ENCODE data around the gene LZTS3.
"Not testable (repeated sequence)": the region's sequence is repeated elsewhere in the genome, so short reads cannot be mapped to it uniquely, and the experiment has no call there.

The LZTS3 gene

DNA sequence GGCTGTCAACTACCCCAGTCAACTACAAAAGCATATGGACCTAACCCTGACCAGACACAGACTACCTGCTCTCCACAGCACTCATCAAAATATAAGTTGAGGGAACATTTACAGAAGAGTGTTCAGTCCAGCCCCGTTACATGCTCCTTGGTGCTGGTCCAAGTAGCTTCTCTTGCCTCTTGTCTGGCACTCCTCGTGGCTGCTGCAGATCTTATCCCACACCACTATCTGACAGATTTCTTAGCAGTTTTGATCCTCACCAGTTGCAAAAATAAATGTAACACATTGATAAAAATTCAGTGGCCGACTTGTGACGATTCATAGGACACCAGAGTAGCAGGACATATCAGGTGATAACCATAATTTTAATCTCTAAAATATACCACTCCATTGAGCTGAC is 44.3 kb downstream of the LZTS3 start:
- H3K4me3 ChIP-seq (ENCODE audit: low read depth, low read length) = no peak overlapping the region
- TF ChIP-seq, protein P1, sequence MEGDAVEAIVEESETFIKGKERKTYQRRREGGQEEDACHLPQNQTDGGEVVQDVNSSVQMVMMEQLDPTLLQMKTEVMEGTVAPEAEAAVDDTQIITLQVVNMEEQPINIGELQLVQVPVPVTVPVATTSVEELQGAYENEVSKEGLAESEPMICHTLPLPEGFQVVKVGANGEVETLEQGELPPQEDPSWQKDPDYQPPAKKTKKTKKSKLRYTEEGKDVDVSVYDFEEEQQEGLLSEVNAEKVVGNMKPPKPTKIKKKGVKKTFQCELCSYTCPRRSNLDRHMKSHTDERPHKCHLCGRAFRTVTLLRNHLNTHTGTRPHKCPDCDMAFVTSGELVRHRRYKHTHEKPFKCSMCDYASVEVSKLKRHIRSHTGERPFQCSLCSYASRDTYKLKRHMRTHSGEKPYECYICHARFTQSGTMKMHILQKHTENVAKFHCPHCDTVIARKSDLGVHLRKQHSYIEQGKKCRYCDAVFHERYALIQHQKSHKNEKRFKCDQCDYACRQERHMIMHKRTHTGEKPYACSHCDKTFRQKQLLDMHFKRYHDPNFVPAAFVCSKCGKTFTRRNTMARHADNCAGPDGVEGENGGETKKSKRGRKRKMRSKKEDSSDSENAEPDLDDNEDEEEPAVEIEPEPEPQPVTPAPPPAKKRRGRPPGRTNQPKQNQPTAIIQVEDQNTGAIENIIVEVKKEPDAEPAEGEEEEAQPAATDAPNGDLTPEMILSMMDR (IDR thresholded peaks at IDR 0.05; ENCODE audit: control insufficient read depth, extremely low read depth, insufficient read depth) = no peak

DNA sequence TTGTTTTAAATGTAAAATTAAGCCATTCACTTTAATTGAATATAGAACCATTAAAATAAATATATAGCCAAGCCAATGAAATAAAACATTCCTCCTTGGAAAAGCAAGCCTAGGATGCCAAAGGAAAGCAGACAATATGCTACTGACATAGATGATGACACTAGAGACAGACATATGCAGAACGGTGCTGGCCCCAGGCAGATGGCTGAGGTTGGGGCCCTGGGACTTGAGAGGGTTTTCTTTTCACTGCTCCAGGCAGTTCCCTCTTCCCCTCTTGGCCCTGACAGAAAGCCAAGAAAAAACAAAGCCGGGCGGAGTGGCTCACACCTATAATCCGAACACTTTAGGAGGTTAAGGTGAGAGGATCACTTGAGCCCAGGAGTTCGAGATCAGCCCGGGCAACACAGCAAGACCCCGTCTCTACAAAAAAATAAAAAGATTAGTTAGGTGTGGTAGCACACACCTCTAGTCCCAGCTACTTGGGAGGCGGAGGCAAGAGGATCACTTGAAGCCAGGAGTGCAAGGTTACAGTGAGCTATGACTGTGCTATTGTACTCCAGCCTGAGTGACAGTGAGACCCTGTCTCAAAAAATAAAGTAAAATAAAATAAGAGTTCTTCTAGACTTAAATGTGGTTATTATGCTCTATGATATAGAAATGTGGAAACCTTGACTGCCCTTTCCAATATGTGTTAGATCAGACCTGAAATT is 44.9 kb downstream of the LZTS3 start:
- no peak for DNase-seq (ENCODE audit: low read depth)
- TF ChIP-seq, protein P1 (IDR thresholded peaks at IDR 0.05; ENCODE audit: control insufficient read depth, extremely low read depth, insufficient read depth) = no peak
- no peak overlapping the region for H3K4me3 ChIP-seq (ENCODE audit: low read depth, low read length)

More for the DNA sequence above, 44.3 kb downstream of the LZTS3 start:
- no peak for DNase-seq (ENCODE audit: low read depth)

DNA sequence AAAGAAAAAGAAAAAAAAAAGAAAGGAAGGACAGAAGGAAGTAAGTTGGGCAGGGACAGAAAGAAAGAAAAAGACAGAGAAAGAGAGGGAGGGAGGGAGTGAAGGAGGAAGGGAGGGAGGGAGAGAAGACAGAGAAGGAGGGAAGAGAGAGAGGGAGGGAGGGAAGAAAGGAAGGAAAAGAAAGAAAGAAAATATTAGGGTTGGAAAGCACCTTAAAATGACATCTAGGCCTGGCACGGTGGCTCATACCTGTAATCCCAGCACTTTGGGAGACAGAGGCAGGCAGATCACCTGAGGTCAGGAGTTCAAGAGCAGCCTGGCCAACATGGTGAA is 46.9 kb downstream of the LZTS3 start:
- DNase-seq (ENCODE audit: low read depth) = no peak
- TF ChIP-seq, protein P1 (IDR thresholded peaks at IDR 0.05; ENCODE audit: control insufficient read depth, extremely low read depth, insufficient read depth) = no peak
- no peak overlapping the region for H3K4me3 ChIP-seq (ENCODE audit: low read depth, low read length)

DNA sequence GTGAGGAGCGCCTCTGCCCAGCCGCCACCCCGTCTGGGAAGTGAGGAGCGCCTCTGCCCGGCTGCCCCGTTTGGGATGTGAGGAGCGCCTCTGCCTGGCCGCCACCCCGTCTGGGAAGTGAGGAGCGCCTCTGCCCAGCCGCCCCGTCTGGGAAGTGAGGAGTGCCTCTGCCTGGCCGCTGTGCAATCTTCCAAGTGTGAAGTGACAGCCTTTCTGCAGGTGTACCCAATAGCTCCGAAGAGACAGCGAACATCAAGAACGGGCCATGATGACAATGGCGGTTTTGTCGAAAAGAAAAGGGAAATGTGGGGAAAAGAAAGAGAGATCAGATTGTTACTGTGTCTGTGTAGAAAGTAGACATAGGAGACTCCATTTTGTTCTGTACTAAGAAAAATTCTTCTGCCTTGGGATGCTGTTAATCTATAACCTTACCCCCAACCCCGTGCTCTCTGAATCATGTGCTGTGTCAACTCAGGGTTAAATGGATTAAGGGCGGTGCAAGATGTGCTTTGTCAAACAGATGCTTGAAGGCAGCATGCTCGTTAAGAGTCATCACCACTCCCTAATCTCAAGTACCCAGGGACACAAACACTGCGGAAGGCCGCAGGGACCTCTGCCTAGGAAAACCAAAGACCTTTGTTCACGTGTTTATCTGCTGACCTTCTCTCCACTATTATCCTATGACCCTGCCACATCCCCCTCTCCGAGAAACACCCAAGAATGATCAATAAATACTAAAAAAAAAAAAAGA is 47.4 kb downstream of the LZTS3 start:
- H3K4me3 ChIP-seq (ENCODE audit: low read depth, low read length); DNase-seq (ENCODE audit: low read depth): not testable (repeated sequence)

DNA sequence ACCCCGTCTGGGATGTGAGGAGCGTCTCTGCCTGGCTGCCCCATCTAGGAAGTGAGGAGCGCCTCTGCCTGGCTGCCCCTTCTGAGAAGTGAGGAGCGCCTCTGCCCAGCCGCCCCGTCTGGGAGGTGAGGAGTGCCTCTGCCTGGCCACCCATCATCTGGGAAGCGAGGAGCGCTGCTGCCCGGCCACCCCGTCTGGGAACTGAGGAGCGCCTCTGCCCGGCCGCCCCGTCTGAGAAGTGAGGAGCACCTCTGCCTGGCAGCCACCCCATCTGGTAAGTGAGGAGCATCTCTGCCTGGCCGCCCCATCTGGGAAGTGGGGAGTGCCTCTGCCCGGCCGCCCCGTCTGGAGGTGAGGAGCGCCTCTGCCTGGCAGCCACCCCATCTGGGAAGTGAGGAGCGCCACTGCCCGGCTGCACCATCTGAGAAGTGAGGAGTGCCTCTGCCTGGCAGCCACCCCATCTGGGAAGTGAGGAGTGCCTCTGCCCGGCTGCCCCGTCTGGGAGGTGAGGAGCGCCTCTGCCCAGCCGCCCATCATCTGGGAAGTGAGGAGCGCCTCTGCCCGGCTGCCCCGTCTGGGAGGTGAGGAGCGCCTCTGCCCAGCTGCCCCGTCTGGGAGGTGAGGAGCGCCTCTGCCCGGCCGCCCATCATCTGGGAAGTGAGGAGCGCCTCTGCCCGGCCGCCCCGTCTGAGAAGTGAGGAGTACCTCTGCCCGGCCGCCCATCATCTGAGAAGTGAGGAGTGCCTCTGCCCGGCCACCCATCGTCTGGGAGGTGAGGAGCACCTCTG is 48.4 kb downstream of the LZTS3 start:
- not testable (repeated sequence) for H3K4me3 ChIP-seq (ENCODE audit: low read depth, low read length); DNase-seq (ENCODE audit: low read depth)

DNA sequence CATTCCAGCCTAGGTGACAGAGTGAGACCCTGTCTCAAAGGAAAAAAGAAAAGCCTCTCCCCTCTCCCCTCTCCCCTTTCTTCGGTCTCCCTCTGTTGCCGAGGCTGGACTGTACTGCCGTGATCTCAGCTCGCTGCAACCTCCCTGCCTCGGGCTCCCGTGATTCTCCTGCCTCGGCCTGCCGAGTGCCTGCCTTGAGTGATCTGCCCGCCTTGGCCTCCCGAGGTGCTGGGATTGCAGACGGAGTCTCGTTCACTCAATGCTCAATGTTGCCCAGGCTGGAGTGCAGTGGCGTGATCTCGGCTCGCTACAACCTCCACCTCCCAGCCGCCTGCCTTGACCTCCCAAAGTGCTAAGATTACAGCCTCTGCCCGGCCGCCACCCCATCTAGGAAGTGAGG is 49.2 kb downstream of the LZTS3 start:
- H3K4me3 ChIP-seq (ENCODE audit: low read depth, low read length); DNase-seq (ENCODE audit: low read depth): not testable (repeated sequence)

DNA sequence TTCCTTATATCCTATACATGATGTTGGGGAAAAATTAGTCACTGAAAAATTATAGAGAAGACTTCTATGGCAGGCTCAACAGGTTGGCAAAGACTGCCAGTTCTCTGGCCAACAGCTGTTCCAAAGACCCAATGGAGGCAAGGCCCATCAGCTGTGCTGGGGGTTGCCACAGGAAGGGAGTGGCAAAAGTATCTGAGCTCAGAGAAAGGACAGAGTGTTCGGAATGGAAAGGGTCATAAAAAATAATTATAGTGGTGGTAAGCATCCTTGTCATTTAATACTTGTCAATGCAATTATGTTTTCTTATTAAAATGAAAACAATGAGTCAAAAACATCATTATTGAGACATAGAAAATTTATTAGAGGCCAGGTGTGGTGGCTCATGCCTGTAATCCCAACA is 49.8 kb downstream of the LZTS3 start:
- TF ChIP-seq, protein P1 (IDR thresholded peaks at IDR 0.05; ENCODE audit: control insufficient read depth, extremely low read depth, insufficient read depth) = no peak
- H3K4me3 ChIP-seq (ENCODE audit: low read depth, low read length) = no peak overlapping the region
- DNase-seq (ENCODE audit: low read depth) = no peak

DNA sequence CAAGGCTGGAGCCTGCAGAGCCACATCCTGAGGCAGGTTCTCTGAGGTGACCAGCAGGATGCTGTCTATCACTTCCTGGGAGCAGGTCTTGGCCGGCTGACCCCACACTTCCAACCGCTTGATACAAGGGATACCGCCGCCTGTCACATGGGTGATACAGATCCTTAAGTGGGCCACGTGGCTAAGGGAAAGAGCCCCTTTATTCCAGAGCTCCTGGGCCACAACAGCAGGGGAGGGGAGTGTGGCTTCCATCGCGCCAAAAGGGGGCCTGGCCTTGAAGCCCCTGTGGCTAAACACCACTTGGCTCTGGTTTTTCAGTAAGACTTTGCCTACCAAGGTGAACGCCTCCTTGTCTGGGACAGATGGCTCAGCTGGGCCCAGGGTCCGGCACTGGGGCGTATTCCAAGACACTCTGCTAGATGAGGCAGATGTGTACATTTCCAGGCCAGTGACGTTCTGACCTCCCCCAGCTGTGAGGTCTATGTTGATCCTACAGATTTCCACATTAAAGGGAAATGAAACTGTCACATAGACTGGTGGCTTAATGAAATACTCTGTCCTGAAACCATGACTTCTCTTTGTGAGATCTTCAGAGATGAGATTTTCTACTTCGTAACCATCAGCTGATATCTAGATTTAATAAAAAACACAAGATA is 51.3 kb downstream of the LZTS3 start:
- no peak for DNase-seq (ENCODE audit: low read depth)
- TF ChIP-seq, protein P1 (IDR thresholded peaks at IDR 0.05; ENCODE audit: control insufficient read depth, extremely low read depth, insufficient read depth) = no peak
- H3K4me3 ChIP-seq (ENCODE audit: low read depth, low read length) = no peak overlapping the region

Data from LNCaP clone FGC (cell line).